A549 (cell line): ENCODE data around the gene PPA1.

Source experiments
- CHD4 ChIP-seq: fragments of 200-600 bp; sonication (generic); IDR thresholded peaks from 2 replicates; pipeline ENCODE4 v1.6.1; 2016; ENCODE audit warnings: antibody characterized with exemption, mild to moderate bottlenecking, borderline replicate concordance
- CTCF ChIP-seq: fragments of >200 bp; sonication (Bioruptor Twin); formaldehyde crosslinking; IDR thresholded peaks from 3 replicates; pipeline ENCODE4 v1.5.1; 2016
- MAFK ChIP-seq: fragments of 450-650 bp; IDR thresholded peaks from 2 replicates; pipeline ENCODE4 v1.6.1; 2014; ENCODE audit not compliant: partially characterized antibody
- MYC ChIP-seq: IDR thresholded peaks from 2 replicates; pipeline ENCODE4 v1.6.1; 2012; ENCODE audit warnings: mild to moderate bottlenecking, inconsistent platforms, low read length, improper control_type of control experiment, borderline replicate concordance
- POLR2A ChIP-seq: IDR thresholded peaks from 2 replicates; pipeline ENCODE4 v1.6.1; 2012; ENCODE audit warnings: mild to moderate bottlenecking, low read length
- RAD21 ChIP-seq, 2 experiments: fragments of >200 bp in 1 of 2; sonication (Bioruptor Twin) in 1 of 2; formaldehyde crosslinking in 1 of 2; IDR thresholded peaks in 1 of 2; conservative IDR thresholded peaks in 1 of 2; 2 replicates in 1 of 2; 3 replicates in 1 of 2; pipeline ENCODE4 v1.6.1; 2012 to 2018; ENCODE audit warnings: inconsistent platforms in 1 of 2
- SMC3 ChIP-seq: fragments of >200 bp; sonication (Bioruptor Twin); formaldehyde crosslinking; IDR thresholded peaks from 3 replicates; pipeline ENCODE4 v1.6.1; 2018; ENCODE audit warnings: inconsistent platforms

GRCh38 chr10:70198696-70199466 is 34.3 kb downstream of the PPA1 start:
- TF ChIP-seq MAFK (no peak), CTCF (no peak), MYC (no peak), CHD4 (no peak), RAD21 (conservative IDR thresholded peaks at IDR 0.05 in 1 of 2, IDR thresholded peaks at IDR 0.05 in 1 of 2) (no peak), POLR2A (no peak), SMC3 (no peak)
